ENCODE results near the gene SYF2.

- TF ChIP-seq CSRNP3 (CRISPR knock-in tag; IDR thresholded peaks at IDR 0.05): no peak
- TF ChIP-seq OSR1 (CRISPR knock-in tag; IDR thresholded peaks at IDR 0.05): no peak
- TF ChIP-seq TOX (CRISPR knock-in tag; IDR thresholded peaks at IDR 0.05; ENCODE audit: borderline replicate concordance): no peak
- TF ChIP-seq PATZ1 (CRISPR knock-in tag; IDR thresholded peaks at IDR 0.05; ENCODE audit: borderline replicate concordance): no peak
- TF ChIP-seq ZFP3 (CRISPR knock-in tag; IDR thresholded peaks at IDR 0.05): no peak
- TF ChIP-seq RARB (CRISPR knock-in tag; IDR thresholded peaks at IDR 0.05): no peak
- TF ChIP-seq ISL1 (CRISPR knock-in tag; IDR thresholded peaks at IDR 0.05): no peak
Observed at GRCh38 chr1:25257196-25257595, 24.9 kb upstream of the SYF2 start.
